Keratinocyte (primary cell): ENCODE measurements around the gene RTN4RL2. TPM values are rescaled to one million over a fixed set of nuclear protein-coding genes. Genes with fewer than 3 reads are reported as not detected.

Experiments
- DNase-seq: peaks from one replicate; pipeline ENCODE4 v3.0.0-alpha.2; 2011; ENCODE audit warnings: low read depth, missing footprints, low spot score
- FAIRE-seq: peaks from 2 replicates; lab custom pipeline; 2011; peaks lifted over from hg19 to GRCh38; lab: Jason Lieb, UNC
- H2AFZ ChIP-seq: 2 replicates; pipeline ENCODE4 v1.6.0; 2012; ENCODE audit warnings: low read length, control low read depth, inconsistent platforms; ENCODE audit not compliant: control insufficient read depth
- H3K27ac ChIP-seq: 2 replicates; pipeline ENCODE4 v1.5.1; 2011; ENCODE audit warnings: low read length; ENCODE audit not compliant: control insufficient read depth, insufficient read depth
- H3K27me3 ChIP-seq: 3 replicates; pipeline ENCODE4 v1.6.0; 2011; ENCODE audit warnings: low read length; ENCODE audit not compliant: control insufficient read depth, insufficient read depth; ENCODE audit errors: extremely low read depth
- H3K36me3 ChIP-seq, 2 experiments: 2 replicates in 1 of 2; 3 replicates in 1 of 2; pipeline ENCODE4 v1.5.1; 2011; ENCODE audit warnings: low read length in 2 of 2, mild to moderate bottlenecking in 1 of 2; ENCODE audit not compliant: control insufficient read depth in 2 of 2, insufficient read depth in 2 of 2; ENCODE audit errors: extremely low read depth in 1 of 2
- H3K4me1 ChIP-seq: 3 replicates; pipeline ENCODE4 v1.5.1; 2011; ENCODE audit warnings: low read length; ENCODE audit not compliant: control insufficient read depth, insufficient read depth; ENCODE audit errors: extremely low read depth
- H3K4me2 ChIP-seq: 3 replicates; pipeline ENCODE4 v1.6.0; 2011; ENCODE audit warnings: low read depth, low read length; ENCODE audit not compliant: control insufficient read depth, insufficient read depth; ENCODE audit errors: extremely low read depth
- H3K4me3 ChIP-seq, 3 experiments: fragments of 200-600 bp in 1 of 3; sonication (generic) in 1 of 3; 2 replicates in 2 of 3; 3 replicates in 1 of 3; pipeline ENCODE4 v1.5.1; 2011 to 2016; ENCODE audit warnings: low read length in 3 of 3, mild to moderate bottlenecking in 3 of 3, control low read depth in 2 of 3, inconsistent platforms in 1 of 3, low read depth in 1 of 3, mixed read lengths in 1 of 3, mixed run types in 1 of 3, moderate library complexity in 1 of 3; ENCODE audit not compliant: control insufficient read depth in 2 of 3, insufficient read depth in 2 of 3; ENCODE audit errors: extremely low read depth in 1 of 3
- H3K79me2 ChIP-seq: 2 replicates; pipeline ENCODE4 v1.6.0; 2012; ENCODE audit warnings: low read length; ENCODE audit not compliant: control insufficient read depth, insufficient read depth
- H3K9ac ChIP-seq: 3 replicates; pipeline ENCODE4 v1.6.0; 2011; ENCODE audit warnings: low read length; ENCODE audit not compliant: control insufficient read depth, insufficient read depth; ENCODE audit errors: extremely low read depth
- H3K9me1 ChIP-seq: 3 replicates; pipeline ENCODE4 v1.6.0; 2011; ENCODE audit warnings: low read length; ENCODE audit not compliant: control insufficient read depth, insufficient read depth; ENCODE audit errors: extremely low read depth
- H3K9me3 ChIP-seq: 2 replicates; pipeline ENCODE4 v1.5.1; 2012; ENCODE audit warnings: low read depth, low read length; ENCODE audit not compliant: control insufficient read depth
- H4K20me1 ChIP-seq: 3 replicates; pipeline ENCODE4 v1.6.0; 2011; ENCODE audit warnings: low read length; ENCODE audit not compliant: control insufficient read depth, insufficient read depth; ENCODE audit errors: extremely low read depth
- EZH2 ChIP-seq: IDR thresholded peaks from one replicate; pipeline ENCODE4 v1.6.1; 2012; ENCODE audit warnings: inconsistent platforms, mild to moderate bottlenecking, low read length, moderate library complexity
- dilution Hi-C: fragments of 300-500 bp; cut with MboI; formaldehyde crosslinking; loops from one replicate; pipeline ENCODE4 v1.7.0; 2020; ENCODE audit warnings: low sequenced_read_pairs; ENCODE audit not compliant: extremely low pct_ligation_motif_present
- polyA plus RNA-seq, 5 experiments: library from polyadenylated mRNA; depleted of rRNA in 3 of 5; stranded (reverse) in 3 of 5; stranded (forward) in 1 of 5; unstranded in 1 of 5; fragments of >200 nt; gene quantifications; 1 replicate in 1 of 5; 2 replicates in 3 of 5; 3 replicates in 1 of 5; pipeline versions ENCODE4 v1.2.1 to v1.2.3, GENCODE V29; 2011 to 2012; ENCODE audit warnings: missing spikeins in 2 of 5, low read depth in 1 of 5, low replicate concordance in 1 of 5
- TF ChIP-seq, protein P1 (sequence below), 3 experiments: IDR thresholded peaks in 1 of 3; conservative IDR thresholded peaks in 1 of 3; optimal IDR thresholded peaks in 1 of 3; 2 replicates in 2 of 3; 3 replicates in 1 of 3; pipeline versions ENCODE3 to v1.5.1; 2011; ENCODE audit warnings: low read length in 3 of 3, mild to moderate bottlenecking in 3 of 3, moderate library complexity in 2 of 3, control low read depth in 1 of 3, inconsistent platforms in 1 of 3; ENCODE audit not compliant: insufficient read depth in 2 of 3; ENCODE audit errors: extremely low read depth in 1 of 3

Gene RTN4RL2
- polyA plus RNA-seq, 1 donor (not counting 4 experiments of a cell fraction or from before 2014, with no cell fraction given) = 0.03 TPM

DNA sequence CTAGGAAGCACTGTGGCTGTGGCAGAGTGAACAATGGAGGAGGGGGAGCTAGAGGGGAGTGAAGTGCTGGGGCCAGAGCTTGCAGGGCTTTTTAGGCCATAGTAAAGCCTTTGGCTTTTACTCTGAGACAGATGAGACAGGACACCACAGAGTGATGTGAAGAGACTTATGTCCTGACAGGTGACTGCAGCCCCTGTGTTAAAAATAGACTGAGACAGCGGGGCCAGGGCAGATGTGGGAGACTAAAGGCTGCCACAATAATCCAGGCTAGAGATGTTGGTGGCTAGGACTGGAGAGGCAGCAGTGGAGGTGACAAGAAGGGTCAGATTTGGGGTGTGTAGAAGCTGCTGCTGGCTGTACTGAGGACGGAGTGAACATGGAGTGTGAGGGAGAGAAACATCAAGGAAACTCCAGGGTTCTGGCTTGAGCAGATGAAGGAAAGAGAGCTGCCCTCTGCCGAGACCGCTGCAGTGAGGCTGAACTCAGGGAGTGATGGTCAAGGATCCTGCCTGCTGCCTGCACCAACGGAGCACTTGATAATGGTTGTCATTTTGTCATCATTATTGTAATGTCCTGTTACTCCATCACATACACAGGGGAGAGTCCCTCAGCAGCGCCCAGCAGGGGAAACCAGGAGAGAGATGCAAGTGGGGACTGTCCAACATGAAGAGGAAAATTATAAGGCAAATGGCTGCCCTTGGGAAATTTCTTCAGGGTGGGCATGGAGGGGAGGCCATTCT, 27.8 kb downstream of the RTN4RL2 start:
- TF ChIP-seq, protein P1, sequence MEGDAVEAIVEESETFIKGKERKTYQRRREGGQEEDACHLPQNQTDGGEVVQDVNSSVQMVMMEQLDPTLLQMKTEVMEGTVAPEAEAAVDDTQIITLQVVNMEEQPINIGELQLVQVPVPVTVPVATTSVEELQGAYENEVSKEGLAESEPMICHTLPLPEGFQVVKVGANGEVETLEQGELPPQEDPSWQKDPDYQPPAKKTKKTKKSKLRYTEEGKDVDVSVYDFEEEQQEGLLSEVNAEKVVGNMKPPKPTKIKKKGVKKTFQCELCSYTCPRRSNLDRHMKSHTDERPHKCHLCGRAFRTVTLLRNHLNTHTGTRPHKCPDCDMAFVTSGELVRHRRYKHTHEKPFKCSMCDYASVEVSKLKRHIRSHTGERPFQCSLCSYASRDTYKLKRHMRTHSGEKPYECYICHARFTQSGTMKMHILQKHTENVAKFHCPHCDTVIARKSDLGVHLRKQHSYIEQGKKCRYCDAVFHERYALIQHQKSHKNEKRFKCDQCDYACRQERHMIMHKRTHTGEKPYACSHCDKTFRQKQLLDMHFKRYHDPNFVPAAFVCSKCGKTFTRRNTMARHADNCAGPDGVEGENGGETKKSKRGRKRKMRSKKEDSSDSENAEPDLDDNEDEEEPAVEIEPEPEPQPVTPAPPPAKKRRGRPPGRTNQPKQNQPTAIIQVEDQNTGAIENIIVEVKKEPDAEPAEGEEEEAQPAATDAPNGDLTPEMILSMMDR (optimal IDR thresholded peaks at IDR 0.05 in 1 of 3, IDR thresholded peaks at IDR 0.05 in 1 of 3, conservative IDR thresholded peaks at IDR 0.05 in 1 of 3; ENCODE audit: extremely low read depth in 1 of 3, insufficient read depth in 2 of 3, low read length in 3 of 3) = no peak
- TF ChIP-seq EZH2 = no peak
- Histone ChIP-seq H3K4me3 (no peak overlapping the region), H2AFZ (no peak overlapping the region), H4K20me1 (no peaks in the 10 kb centered on the region), H3K9me1 (no peaks in the 10 kb centered on the region), H3K9me3 (no peaks in the 10 kb centered on the region), H3K9ac (no peak overlapping the region), H3K27me3 (no peaks in the 10 kb centered on the region), H3K36me3 (no peaks in the 10 kb centered on the region), H3K4me1 (no peaks in the 10 kb centered on the region), H3K79me2 (no peaks in the 10 kb centered on the region), H3K27ac (no peak overlapping the region), H3K4me2 (no peak overlapping the region)
- no peak for FAIRE-seq
- dilution Hi-C loops = no loop called here
- DNase-seq = no peak

GRCh38 chr11:57490456-57491248, 30.3 kb downstream of the RTN4RL2 start:
- H3K4me1 ChIP-seq = peaks cover 4% of the 10 kb centered on the region
- H3K27me3 ChIP-seq = no peaks in the 10 kb centered on the region
- no peak for TF ChIP-seq EZH2
- TF ChIP-seq, protein P1 (optimal IDR thresholded peaks at IDR 0.05 in 1 of 3, IDR thresholded peaks at IDR 0.05 in 1 of 3, conservative IDR thresholded peaks at IDR 0.05 in 1 of 3; ENCODE audit: extremely low read depth in 1 of 3, insufficient read depth in 2 of 3, low read length in 3 of 3) = no peak
- no peak for DNase-seq
- H3K9me3 ChIP-seq = no peaks in the 10 kb centered on the region
- no peak overlapping the region for H3K4me3 ChIP-seq
- H3K4me2 ChIP-seq = no peak overlapping the region
- H4K20me1 ChIP-seq = no peaks in the 10 kb centered on the region
- no peaks in the 10 kb centered on the region for H3K36me3 ChIP-seq
- H3K27ac ChIP-seq = no peak overlapping the region
- no peak overlapping the region for H3K9ac ChIP-seq
- dilution Hi-C loops = no loop called here
- H3K79me2 ChIP-seq = no peaks in the 10 kb centered on the region
- FAIRE-seq = no peak
- no peaks in the 10 kb centered on the region for H3K9me1 ChIP-seq
- H2AFZ ChIP-seq = no peak overlapping the region
